Fibroblast of villous mesenchyme (primary cell): Measurements from ENCODE around the gene BUD13. TPM values are rescaled to one million over a fixed set of nuclear protein-coding genes. Genes with fewer than 3 reads are reported as not detected.

ENCODE experiments used
- DNase-seq: peaks from one replicate; pipeline ENCODE4 v3.0.0-alpha.2; 2010; ENCODE audit warnings: low read depth
- H3K4me3 ChIP-seq: 2 replicates; pipeline ENCODE4 v1.5.1; 2011; ENCODE audit warnings: low read depth, mild to moderate bottlenecking, low read length
- total RNA-seq: library from RNA; depleted of rRNA; stranded (reverse); fragments of >200 nt; gene quantifications from 2 replicates; pipeline ENCODE4 v1.2.3, GENCODE V29; 2012
- TF ChIP-seq, protein P1 (sequence below): IDR thresholded peaks from 2 replicates; pipeline ENCODE4 v1.5.1; 2012; ENCODE audit warnings: low read depth, mild to moderate bottlenecking, low read length; ENCODE audit not compliant: insufficient read depth

Gene BUD13
- total RNA-seq, 1 donor = 16.8 TPM

DNA sequence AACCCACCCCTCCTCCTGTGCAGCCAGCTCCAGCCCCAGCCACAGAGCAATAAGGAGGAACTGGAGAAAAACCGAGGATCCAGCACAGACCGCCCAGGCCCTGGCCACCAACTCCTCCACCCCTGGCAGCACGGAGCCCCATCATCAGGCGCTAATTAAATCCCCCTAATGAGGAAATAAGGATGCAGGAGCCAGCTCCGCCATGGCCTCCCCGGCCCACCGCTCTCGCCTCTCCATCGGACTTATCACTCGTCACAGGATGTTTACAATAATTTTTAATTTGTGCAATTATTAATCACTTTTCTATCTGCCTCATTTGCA is 42.6 kb downstream of the BUD13 start:
- TF ChIP-seq, protein P1, sequence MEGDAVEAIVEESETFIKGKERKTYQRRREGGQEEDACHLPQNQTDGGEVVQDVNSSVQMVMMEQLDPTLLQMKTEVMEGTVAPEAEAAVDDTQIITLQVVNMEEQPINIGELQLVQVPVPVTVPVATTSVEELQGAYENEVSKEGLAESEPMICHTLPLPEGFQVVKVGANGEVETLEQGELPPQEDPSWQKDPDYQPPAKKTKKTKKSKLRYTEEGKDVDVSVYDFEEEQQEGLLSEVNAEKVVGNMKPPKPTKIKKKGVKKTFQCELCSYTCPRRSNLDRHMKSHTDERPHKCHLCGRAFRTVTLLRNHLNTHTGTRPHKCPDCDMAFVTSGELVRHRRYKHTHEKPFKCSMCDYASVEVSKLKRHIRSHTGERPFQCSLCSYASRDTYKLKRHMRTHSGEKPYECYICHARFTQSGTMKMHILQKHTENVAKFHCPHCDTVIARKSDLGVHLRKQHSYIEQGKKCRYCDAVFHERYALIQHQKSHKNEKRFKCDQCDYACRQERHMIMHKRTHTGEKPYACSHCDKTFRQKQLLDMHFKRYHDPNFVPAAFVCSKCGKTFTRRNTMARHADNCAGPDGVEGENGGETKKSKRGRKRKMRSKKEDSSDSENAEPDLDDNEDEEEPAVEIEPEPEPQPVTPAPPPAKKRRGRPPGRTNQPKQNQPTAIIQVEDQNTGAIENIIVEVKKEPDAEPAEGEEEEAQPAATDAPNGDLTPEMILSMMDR = no peak
- no peak overlapping the region for H3K4me3 ChIP-seq
- DNase-seq = no peak

GRCh38 chr11:116729501-116730240 is 43.1 kb downstream of the BUD13 start:
- no peak for DNase-seq
- no peak overlapping the region for H3K4me3 ChIP-seq
- TF ChIP-seq, protein P1 = no peak

DNA sequence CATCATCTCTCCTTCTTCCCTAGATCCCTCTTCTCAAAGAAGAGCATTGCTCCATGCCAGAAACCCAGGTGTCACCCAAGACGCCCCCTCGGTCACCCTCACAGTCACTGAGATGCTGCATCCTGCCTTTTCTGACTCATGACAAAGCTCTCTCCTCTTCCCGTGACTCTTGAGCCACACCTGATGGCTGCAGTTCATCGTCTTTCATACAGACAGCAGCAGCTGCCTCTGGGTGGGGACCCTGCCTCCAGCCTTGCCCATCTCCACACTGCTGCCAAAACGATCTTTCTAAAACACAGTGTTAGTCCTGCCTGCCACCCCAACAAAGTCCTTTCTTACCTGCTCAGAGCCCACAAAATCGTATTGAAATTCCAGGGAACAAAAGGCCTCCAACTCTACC is 44.8 kb downstream of the BUD13 start:
- no peak overlapping the region for H3K4me3 ChIP-seq
- DNase-seq = no peak
- TF ChIP-seq, protein P1 = no peak

DNA sequence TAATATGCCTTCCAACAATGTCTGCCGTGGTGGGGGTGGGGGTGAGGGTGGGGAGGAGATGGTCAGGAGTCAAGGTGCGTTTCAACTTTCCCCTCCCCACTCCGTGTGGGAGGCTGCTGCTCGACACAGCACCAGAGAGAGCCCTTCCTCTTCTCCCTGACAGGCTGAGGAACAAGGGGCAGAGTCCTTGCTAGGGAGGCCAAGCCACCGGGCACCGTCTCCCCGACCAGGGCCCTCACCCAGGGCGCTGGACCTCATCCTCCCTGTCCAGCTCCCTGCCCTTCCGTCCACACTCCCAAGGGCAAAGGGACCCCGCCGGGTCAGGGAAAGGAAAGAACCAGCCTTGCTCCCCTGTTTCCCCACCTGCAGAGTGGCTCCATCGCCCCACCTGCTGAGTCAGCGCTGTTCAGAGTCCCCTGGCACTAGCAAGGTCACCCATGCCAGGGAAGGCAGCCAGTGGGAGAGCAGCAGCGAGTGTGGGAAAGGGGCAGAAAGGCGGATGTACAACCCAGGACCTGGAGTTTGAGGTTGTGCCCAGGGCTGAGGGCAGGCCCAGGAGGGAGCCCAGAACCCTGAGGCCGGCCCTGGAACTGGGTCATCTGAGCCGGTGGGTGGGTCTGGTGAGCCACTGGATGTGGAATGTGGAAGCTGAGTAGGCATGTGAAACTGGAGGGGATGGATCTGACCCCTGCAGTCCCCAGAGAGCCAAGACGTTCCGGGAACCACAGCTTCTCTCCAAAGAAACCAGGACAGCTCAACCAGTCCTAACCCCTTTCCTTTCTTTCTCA is 47.2 kb downstream of the BUD13 start:
- no peak overlapping the region for H3K4me3 ChIP-seq
- TF ChIP-seq, protein P1 = no peak
- DNase-seq = peak; percentile 21

GRCh38 chr11:116724813-116725212 is 48.0 kb downstream of the BUD13 start:
- TF ChIP-seq, protein P1 = no peak
- no peak overlapping the region for H3K4me3 ChIP-seq
- no peak for DNase-seq

DNA sequence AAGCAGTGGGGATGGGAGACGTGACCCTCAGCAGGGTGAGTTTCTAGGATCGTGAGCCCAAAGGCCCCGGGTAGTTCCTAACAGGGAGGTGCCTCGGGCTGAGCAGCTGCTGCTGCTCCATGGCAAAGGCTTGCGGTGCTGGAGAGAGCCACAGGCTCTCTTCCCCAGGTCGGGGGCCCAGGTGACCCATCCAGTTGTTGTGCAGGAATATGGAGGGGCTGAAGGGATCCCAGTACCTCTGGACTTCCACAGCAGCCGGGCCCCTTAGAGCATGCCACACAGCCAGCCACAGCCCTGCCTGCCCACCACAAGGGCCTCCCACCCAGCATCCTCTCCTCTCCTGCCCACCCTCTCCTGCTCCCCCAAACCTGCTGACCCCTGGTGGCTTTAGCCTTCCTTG is 49.3 kb downstream of the BUD13 start:
- no peak overlapping the region for H3K4me3 ChIP-seq

More for the DNA sequence above, 49.3 kb downstream of the BUD13 start:
- DNase-seq = no peak
- TF ChIP-seq, protein P1 = no peak
